Heart left ventricle (tissue), 16 donors: ENCODE results near the gene ITPR3. TPM values are rescaled to one million over a fixed set of nuclear protein-coding genes. Genes with fewer than 3 reads are reported as not detected.

ENCODE experiments used
- ATAC-seq, 4 donors: fragments of 200-7000 bp; cut with Tn5 transposase; one replicate each; pipeline ENCODE4 v1.9.1; 2020 to 2022; ENCODE audit warnings: moderate library complexity in 4 of 4, mild to moderate bottlenecking in 3 of 4, moderate number of reproducible peaks in 1 of 4
- DNase-seq, 5 donors: peaks; one replicate each; pipeline ENCODE4 v3.0.0-alpha.2; 2020
- H3K27ac ChIP-seq, 12 donors: fragments of 200-600 bp; sonication (generic) in 4 of 12; one replicate each; pipeline versions ENCODE4 v1.5.0 to v1.8.0; 2016 to 2022; ENCODE audit warnings: mild to moderate bottlenecking in 2 of 12
- H3K27me3 ChIP-seq, 9 donors: fragments of 200-600 bp; sonication (generic) in 2 of 9; one replicate each; pipeline versions ENCODE4 v1.5.1 to v1.8.0; 2016 to 2022; ENCODE audit warnings: mild to moderate bottlenecking in 3 of 9
- H3K36me3 ChIP-seq, 9 donors: fragments of 200-600 bp; sonication (generic) in 2 of 9; one replicate each; pipeline versions ENCODE4 v1.5.0 to v1.8.0; 2018 to 2022; ENCODE audit warnings: mild to moderate bottlenecking in 2 of 9
- H3K4me1 ChIP-seq, 12 donors: fragments of 200-600 bp; sonication (generic) in 4 of 12; one replicate each; pipeline versions ENCODE4 v1.5.0 to v1.8.0; 2016 to 2022; ENCODE audit warnings: mild to moderate bottlenecking in 3 of 12
- H3K4me3 ChIP-seq, 12 donors: fragments of 200-600 bp; sonication (generic) in 4 of 12; one replicate each; pipeline versions ENCODE4 v1.5.0 to v1.8.0; 2017 to 2022; ENCODE audit warnings: mild to moderate bottlenecking in 9 of 12, moderate library complexity in 4 of 12
- H3K9me3 ChIP-seq, 12 donors: fragments of 200-600 bp; sonication (generic) in 4 of 12; one replicate each; pipeline versions ENCODE4 v1.5.0 to v1.8.0; 2016 to 2022; ENCODE audit warnings: mild to moderate bottlenecking in 1 of 12
- POLR2A ChIP-seq, 2 donors: fragments of 450-650 bp; IDR thresholded peaks; one replicate each; pipeline ENCODE4 v1.6.1; 2017; ENCODE audit warnings: antibody characterized with exemption in 2 of 2, mild to moderate bottlenecking in 2 of 2, moderate library complexity in 2 of 2
- WGBS, 4 donors: extraction: QIAGEN DNeasy Blood & Tissue Kit in 2 of 4; methylation state at CpG; one replicate each; pipeline versions ENCODE4 v1.1.5 to v1.1.7; 2013 to 2018; 5-methylcytosine and 5-hydroxymethylcytosine counted together
- intact Hi-C, 10 donors: fragments of 100-400 bp; cut with DNase I; formaldehyde crosslinking; loops; one replicate each; pipeline versions ENCODE4 v1.11.1 to v1.14.2; 2022
- polyA plus RNA-seq, 2 donors: library from polyadenylated mRNA; stranded (reverse); fragments of 200-250 nt; gene quantifications; one replicate each; pipeline ENCODE4 v1.2.3, GENCODE V29; 2013
- total RNA-seq, 9 donors: library from RNA; depleted of rRNA in 2 of 9; stranded (reverse); fragments of >200 nt in 2 of 9; fragmentation: NEBNext Ultra II Directional in 3 of 9; extraction: Animal tissue kit (Norgen Biotek cat#: 25700) in 3 of 9; gene quantifications; one replicate each; pipeline versions ENCODE4 v1.1.0 to v1.2.4, GENCODE V29; 2016 to 2023
- TF ChIP-seq, protein P1 (sequence below), 12 donors: fragments of 200-600 bp; sonication (generic) in 4 of 12; IDR thresholded peaks; one replicate each; pipeline versions ENCODE4 v1.5.0 to v1.8.0; 2018 to 2022; ENCODE audit warnings: antibody characterized with exemption in 12 of 12, mild to moderate bottlenecking in 5 of 12
- donor health status: ischemic (EF 13 %, LVEDD 7.1; RV severe dilation, severe dysfunction).
- donor health status: healthy with polysubstance abuse.
- donor health status: DM: no; HTN: yes; CAD: no.
- donor health status: DM: no; HTN: no; CAD: no.
- donor health status: ischemic (EF 25% LVEDD 6.9; RV normal size, moderate dysfunction).
- donor health status: ischemic (EF 25% LVEDD 5.7; RV mildly dilated, moderate dysfunction).
- donor health status: healthy.
- donor health status: DM: yes; HTN: yes; CAD: no.
- donor health status: ischemic (EF 35%, LVEDD 5.7; RV mildly dilated, moderate dysfunction).
- donor health status: nonischemic (EF 11% LVEDD 7.7; RV severe dilation, severe dysfunction).
- donor health status: DM: yes; HTN: yes; CAD: no.
- donor health status: PGD.
- donor health status: ischemic (EF 29% LVEDD 5.4; RV normal size, mild dysfunction).
- donor health status: nonischemic (EF 23%, LVEDD 6.1; RV moderate dilation, normal function).

Gene ITPR3
- total and polyA plus RNA-seq, 11 donors: 4.8 to 33.5 (median 7.8) TPM

DNA sequence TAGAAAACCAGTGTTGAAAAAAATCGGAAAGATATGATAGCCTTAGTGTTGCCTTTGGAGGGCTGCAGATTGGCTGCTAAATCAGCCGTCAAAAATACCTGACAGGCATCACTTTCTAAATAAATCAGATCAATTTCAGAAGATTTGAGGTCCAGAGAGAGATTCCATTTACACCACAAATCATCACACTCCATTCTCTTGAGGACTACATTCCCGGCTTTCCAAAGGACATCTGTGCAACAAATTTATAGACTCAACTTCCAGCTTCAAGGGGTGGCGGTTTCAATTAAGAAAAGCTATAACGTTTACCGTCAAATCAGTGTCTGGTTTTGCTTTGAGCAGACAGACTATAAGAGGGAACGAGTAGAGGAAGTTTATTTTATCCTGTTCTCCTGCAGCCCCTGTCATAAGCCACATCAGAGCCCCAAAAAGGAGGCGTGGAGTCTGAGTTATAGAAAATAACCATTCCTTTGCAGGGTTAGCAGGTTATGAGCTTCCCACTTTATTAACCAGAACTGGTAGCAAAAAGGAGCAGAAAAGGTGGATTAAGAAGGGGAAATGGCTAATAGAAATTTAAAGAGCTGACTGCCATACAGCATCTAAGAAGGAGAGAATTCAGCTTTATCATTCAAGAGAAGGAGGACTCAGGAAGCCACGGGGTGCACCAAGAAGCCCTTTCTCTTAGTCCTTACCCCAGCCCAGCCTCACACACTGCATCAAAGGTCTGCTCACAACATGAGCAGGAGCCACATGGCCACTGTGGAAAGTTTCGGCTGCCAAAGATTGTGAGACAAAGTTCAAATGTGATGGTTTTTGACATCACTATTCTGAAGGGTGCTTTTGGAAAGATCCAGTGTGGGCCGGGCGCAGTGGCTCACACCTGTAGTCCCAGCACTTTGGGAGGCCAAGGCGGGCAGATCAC, 103.2 kb downstream of the ITPR3 start:
- 72 to 78% (median 77%) methylated on average over 13 of the region's 13 CpGs for WGBS, 4 donors
- DNase-seq (no peak), ATAC-seq (no peak)
- no peak overlapping the region for H3K4me3 ChIP-seq
- peaks cover 3 to 51% (median 21%) of the 10 kb centered on the region in 12 donors for H3K4me1 ChIP-seq
- no peak for TF ChIP-seq POLR2A (IDR thresholded peaks at IDR 0.05)
- TF ChIP-seq, protein P1, sequence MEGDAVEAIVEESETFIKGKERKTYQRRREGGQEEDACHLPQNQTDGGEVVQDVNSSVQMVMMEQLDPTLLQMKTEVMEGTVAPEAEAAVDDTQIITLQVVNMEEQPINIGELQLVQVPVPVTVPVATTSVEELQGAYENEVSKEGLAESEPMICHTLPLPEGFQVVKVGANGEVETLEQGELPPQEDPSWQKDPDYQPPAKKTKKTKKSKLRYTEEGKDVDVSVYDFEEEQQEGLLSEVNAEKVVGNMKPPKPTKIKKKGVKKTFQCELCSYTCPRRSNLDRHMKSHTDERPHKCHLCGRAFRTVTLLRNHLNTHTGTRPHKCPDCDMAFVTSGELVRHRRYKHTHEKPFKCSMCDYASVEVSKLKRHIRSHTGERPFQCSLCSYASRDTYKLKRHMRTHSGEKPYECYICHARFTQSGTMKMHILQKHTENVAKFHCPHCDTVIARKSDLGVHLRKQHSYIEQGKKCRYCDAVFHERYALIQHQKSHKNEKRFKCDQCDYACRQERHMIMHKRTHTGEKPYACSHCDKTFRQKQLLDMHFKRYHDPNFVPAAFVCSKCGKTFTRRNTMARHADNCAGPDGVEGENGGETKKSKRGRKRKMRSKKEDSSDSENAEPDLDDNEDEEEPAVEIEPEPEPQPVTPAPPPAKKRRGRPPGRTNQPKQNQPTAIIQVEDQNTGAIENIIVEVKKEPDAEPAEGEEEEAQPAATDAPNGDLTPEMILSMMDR (IDR thresholded peaks at IDR 0.05): no peak
- intact Hi-C loops: loop anchor here in 1 of 10 donors (5.0 kb wide), 1 partner anchor 38 kb away; no protein-coding TSS in a partner anchor
- H3K27ac ChIP-seq: peak overlapping the region in 3 of 12 donors; percentile 24 to 65 (median 55)
- peaks cover 0 to 9% (median 0%) of the 10 kb centered on the region in 9 donors for H3K27me3 ChIP-seq
- H3K9me3 ChIP-seq: no peaks in the 10 kb centered on the region
- H3K36me3 ChIP-seq: peaks cover 0 to 39% (median 0%) of the 10 kb centered on the region in 9 donors

DNA sequence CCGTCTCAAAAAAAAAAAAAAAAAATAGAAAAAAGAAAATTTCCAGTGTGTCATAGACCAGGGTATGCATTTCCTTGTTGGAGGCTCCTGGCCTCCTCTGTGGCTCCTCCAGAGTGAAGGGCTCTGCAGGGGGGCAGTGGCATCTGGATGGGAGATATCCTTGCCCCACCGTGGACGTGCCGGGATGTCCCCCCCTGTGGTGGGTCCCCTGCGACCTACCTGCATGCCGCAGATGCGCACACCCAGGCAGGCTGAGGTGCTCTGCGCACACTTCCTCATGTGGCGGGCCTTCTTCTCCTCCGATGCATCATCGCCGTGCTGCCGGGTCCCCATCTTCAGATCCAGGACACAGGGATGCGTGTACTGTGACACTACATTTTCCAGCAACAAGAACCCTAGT, 104.1 kb downstream of the ITPR3 start:
- H3K36me3 ChIP-seq: peaks cover 0 to 39% (median 0%) of the 10 kb centered on the region in 9 donors
- 91 to 95% (median 92%) methylated on average over 13 to 14 of the region's 14 CpGs for WGBS, 4 donors
- peaks cover 0 to 9% (median 0%) of the 10 kb centered on the region in 9 donors for H3K27me3 ChIP-seq
- no peaks in the 10 kb centered on the region for H3K9me3 ChIP-seq
- H3K27ac ChIP-seq: peak overlapping the region in 1 of 12 donors; percentile 22
- TF ChIP-seq POLR2A (IDR thresholded peaks at IDR 0.05): no peak
- TF ChIP-seq, protein P1 (IDR thresholded peaks at IDR 0.05): no peak
- H3K4me1 ChIP-seq: peaks cover 3 to 57% (median 23%) of the 10 kb centered on the region in 12 donors
- intact Hi-C loops: loop anchor here in 1 of 10 donors (5.0 kb wide), 1 partner anchor 37 kb away; no protein-coding TSS in a partner anchor
- DNase-seq (no peak), ATAC-seq (no peak)
- no peak overlapping the region for H3K4me3 ChIP-seq

DNA sequence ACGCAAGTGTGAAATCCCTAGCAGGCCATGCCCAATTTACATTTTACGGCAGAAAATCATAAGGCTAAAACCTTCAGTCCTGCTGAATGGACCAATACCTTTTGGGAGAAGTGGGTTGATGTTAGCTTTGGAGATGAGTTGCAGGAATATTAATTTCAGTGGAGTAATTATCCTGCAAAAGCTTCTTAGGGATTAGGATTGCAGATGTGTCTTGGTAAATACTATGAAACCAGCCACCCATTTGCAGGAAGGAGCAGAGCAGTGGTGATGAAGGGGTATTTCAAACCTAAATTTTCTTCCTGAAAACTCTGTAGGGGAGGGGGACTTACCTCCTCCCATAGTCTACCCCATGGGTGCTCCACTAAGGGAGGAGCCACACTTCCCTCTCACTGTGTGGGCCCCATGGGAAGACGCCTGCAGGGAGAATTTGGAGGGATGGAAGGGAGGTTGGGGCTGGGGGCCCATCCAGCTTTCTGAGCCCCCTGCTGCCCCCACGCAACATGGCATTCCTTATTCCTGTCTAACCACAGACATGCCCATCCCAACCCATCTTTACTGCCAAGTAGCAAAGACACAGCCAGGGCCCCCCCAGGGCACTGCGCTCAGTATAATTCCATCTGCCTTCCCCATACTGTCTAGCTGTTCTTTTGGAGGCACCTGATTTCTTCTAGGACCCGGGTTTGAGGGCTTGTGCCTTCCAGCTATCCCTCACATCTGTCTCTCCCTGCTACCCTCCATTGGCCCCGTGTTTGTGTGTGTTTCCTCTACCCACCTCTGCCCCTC, 105.0 kb downstream of the ITPR3 start:
- H3K4me3 ChIP-seq: no peak overlapping the region
- 88 to 93% (median 92%) methylated on average over 6 to 7 of the region's 7 CpGs for WGBS, 4 donors
- ATAC-seq (no peak), DNase-seq (no peak)
- peak overlapping the region in 5 of 12 donors; percentile 51 to 91 (median 85) for H3K27ac ChIP-seq
- intact Hi-C loops: loop anchor here in 1 of 10 donors (5.0 kb wide), 1 partner anchor 36 kb away; no protein-coding TSS in a partner anchor
- peaks cover 0 to 34% (median 0%) of the 10 kb centered on the region in 9 donors for H3K36me3 ChIP-seq
- H3K27me3 ChIP-seq: peaks cover 0 to 9% (median 0%) of the 10 kb centered on the region in 9 donors
- TF ChIP-seq, protein P1 (IDR thresholded peaks at IDR 0.05): no peak
- no peak for TF ChIP-seq POLR2A (IDR thresholded peaks at IDR 0.05)
- H3K4me1 ChIP-seq: peaks cover 3 to 65% (median 26%) of the 10 kb centered on the region in 12 donors
- no peaks in the 10 kb centered on the region for H3K9me3 ChIP-seq
